IPS DF 4.7 (cell line): ENCODE results near the gene KIAA1755.

Source experiments
- DNase-seq: peaks from one replicate; pipeline ENCODE4 v3.0.0-alpha.2; 2013; ENCODE audit warnings: low spot score; ENCODE audit errors: extremely low read depth

The KIAA1755 gene

DNA sequence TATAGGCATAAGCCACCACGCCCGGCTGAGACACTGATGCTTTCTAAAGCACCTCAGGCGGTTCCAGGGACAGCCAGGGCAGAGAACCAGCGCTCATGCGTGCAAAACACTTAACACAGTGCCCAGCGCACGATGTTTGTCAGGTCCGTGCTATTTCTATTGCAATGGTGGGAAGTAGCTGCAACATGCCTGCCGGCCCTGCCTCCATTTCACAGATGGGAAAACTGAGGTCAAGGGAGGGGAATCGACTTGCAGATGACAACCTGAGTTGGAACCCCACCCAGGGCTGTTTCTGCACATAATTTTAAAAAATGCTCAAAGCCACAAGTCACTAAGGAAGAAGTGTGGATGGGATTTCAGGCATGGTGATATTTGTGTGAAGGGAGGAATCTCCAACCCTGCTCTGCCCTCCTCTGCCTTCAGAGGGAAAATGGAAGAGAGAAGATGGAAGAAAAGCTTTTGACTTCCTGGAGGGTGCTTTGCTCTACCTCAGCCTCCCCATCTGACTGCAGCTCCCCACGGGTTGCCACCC lies 39.9 kb downstream of the KIAA1755 start:
- no peak for DNase-seq

DNA sequence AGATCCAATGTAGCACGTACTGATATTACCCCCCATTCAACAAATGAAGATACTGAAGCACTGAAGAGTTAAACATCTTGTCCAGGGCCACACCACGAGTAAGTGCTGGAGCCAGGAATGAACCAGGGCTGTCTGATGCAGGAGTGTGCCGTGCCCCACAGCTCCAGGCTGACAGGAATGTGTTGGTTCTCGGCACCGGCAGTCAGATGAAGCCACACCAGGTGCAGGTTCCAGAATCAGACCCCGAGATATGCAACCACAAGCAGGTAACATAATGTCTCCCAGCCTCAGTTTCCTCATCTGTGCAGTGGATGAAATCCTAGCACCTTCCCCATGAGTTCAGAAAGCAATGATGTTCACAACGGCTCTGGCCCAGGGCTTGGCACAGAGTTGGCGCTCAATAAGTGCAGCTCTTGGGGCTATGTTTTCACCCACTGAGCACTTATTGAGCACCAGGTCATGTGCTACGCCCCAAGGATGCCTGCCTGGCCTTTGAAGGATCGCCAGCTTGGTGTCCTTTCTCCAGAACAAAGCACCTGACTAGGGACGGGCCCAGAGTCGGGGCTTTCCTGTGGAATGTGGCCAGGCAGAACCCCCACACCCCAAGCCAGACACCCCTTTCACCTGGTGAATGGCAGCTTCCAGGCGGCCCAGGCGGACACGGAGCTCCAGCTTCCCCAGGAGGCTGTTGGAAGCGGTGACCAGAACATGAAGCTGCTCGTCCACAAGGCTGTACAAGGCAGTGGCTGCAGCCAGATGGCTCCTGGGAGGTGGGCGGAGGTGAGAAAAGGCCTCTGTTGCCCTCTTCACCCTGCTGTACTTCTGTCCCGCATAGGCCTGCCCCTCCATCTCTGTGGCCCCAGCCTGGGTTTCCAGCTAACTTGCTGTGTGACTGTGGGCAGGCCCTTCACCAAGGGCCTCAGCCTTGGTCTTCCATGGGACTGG lies 41.3 kb downstream of the KIAA1755 start:
- no peak for DNase-seq

DNA sequence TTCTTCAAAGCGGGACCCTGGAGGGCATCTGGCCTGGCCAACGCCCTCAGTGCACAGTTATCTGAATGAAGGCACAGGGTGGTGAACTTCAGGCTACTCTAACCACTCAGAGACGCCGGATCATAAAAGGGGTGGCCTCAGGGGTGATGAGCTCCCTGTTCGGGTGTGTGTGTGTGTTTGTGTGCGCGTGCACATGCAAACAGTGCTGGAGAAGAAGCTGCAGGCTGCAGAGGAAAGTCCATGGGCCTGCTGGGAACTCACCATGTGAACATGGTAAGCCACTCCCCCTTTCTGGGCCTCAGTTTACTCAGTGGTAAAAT lies 42.0 kb downstream of the KIAA1755 start:
- no peak for DNase-seq

DNA sequence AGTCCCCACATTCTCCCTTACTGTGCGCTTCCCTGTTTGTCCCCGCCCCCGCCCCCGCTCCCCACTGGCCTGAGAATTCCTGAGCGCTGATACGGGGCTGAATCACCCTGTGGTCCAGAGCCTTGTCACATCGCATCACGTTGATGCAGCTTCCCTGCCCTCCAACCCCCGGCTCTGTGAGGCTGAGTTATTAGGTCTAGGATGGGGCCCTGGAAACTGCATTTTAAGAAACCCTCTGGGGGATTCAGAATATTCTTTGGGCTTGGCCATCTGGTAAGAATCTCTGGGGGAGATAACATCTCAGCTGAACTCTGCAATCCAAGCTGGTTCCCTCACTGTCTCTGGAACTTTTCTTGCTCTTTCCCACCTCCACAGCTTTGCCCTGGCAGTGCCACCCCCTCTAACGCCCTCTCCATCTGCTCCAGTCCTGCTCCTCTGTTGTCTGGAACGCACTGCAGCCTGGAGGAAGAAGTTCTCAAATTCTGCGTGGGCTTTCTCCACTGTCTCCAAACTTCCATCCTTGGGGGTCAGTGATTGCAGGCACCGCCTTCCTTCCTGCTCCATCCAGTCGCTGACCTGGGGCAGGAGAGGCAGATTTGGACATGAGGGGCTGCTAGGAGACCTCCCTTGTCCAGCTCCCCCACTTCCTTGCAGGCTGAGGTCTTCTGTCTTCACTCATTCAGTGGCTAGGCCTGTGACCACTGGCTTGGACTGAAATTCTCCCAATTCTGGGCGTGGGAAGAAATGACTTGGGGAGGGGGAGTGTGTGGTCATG lies 42.6 kb downstream of the KIAA1755 start:
- no peak for DNase-seq

DNA sequence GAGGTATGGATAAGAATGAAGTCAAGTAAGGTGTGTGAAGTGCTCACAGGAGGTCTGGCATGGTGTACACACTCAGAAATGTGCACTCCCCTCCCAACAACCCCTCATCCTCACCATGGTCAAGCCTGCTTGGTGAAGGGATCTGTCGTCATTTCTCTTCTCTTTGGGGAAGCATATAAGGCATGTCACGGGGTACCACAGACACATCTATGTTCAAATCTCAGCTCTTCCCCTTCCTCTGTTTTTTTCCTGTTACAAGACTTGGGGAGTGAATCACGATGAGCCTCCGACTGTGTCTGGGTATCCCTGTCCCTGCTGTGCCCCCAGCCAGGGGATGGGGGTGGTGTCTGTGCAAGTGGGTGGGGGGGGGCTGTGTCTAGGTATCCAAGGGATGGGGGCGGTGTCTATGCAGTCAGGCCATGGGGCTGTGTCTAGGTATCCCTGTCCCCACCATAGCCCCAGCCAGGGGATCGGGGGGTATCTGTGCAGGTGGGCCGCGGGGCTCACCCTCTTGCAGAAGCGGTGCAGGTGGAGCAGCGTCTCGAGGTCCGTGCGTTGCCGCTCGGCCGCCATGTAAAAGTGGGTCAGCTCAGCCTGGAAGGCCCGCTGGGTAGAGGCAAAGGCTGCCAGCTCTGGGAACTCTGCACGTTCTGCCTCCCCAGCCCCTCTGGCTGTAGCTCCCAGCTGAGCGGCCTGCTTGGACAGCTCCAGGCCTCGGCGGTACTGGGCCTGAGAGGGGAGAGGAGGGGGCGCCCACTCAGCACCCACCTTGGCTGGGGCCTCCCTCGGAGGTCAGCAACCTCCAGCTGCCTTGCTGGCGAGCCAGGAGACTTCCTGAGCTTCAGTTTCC lies 43.6 kb downstream of the KIAA1755 start:
- DNase-seq, result no peak

DNA sequence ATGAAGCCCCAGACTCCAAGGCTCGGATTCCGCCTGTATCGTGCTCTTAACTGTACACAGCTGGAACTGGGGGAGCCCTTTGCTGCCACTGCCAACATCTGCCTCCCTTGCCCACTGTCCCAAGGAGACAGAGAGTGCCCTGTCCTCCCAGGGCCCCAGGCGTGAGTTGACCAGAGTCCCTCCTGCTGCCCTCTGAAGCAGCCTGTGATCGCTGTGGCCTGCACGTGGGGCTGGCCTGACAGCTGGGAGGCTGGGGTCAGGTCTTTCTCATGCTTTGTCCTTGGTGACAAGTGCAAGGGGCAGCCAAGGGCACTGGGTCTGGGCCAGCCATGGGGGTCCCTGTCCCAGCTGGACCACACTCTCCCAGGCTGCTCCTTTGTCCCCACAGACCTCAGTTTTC lies 44.3 kb downstream of the KIAA1755 start:
- no peak for DNase-seq

DNA sequence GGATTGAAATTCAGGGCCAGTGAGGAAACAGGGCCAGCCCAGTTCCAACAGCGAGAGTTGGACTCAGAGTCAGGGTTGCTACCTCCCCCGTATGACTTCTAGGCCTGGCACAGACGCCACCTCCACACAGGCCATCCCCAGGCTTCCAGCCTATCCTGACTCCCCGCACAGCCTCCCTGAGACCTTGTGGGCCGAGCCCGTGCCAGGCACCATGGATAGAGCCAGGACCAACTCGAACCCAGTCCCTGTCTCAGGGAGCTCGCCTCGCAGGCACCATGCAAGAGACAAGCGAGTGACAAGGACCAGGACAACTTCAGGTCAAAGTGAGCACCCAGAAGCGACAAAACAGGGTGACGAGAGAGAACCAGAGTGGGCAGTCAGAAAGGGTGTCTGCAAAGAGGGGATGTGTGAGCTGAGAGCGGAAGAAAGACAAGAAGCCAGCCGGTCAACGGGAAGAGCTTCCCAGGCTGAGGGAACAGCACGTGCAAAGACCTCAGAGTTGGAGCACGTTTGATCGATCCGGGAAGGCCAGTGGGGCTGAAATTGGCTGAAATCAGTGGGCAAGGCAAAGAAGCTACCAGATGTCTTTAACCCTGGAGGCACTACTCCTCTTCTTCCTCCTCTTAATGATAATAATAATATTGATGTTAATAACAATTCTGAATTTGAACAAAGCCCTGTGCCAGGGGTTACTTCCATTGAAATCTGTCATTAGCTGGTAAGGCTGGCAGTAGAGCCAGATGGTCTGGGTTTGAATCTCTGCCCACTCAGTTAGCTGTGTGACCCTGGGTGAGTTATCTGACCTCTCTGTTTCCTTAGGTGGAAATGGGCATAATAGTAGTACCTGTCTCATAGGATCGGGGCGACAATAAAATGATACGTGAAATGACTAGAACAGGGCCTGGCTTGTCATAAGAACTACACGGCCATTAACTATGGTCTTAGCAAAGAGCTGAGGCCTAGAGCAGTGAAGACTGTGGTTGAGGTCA lies 45.0 kb downstream of the KIAA1755 start:
- no peak for DNase-seq

DNA sequence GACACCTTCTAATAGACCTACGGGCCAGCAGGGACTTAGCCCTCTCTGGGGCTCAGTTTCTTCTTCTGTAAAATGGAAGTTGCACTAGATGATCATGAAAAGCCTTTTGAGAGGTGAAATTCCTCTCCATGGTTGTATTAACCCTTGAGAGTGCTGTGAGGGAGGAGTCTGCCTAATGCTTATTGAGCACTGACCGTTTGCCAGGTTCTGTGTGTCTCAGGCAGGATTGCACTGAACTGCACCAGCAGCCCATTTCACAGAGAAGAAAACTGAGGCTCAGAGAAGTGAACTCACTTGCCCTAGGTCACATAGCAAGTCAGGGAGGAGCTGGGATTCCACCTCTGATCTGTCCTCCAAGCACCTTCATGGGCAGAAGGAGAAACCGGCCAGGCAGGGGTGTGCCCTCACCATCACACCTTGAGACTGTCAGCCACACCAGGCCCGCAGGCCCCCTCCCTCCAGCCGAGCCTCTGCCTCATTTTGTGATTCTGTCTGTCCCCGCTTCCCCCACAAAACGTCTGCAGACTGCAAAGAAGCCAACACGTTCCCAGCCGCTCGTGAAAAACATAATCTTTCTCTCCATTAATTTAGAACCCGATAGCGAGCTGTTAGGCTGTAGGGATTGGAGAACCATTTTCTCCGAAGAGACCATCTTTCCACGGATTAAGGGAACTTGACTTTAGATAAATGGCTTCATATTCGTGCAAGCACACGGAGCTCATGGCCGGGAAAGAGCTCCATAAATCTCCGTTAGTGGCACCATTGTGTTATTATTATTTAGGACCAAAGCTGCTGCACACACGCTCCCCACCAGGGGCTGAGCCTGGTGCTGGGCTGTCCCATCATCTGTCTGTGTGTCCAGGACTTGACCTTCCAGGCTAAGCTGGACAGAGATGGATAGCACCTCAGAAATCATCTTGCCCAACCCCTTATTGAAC lies 46.0 kb downstream of the KIAA1755 start:
- DNase-seq, result no peak

DNA sequence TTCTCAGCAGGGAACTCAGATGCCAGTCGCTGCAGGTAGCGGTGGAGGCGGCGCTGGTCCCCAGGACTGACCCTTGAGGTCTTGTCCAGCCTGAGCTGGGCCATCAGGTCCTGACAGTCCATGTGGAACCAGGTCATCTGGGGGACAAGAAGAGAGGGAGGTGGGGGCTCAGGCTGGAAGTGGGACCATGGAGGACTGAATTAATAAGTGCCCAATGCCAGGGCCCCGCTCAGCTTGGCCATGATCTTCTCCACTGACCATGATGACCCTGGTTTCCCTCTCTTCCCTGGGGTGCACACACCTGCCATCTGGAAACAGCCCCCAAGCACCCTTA lies 47.0 kb downstream of the KIAA1755 start:
- no peak for DNase-seq

DNA sequence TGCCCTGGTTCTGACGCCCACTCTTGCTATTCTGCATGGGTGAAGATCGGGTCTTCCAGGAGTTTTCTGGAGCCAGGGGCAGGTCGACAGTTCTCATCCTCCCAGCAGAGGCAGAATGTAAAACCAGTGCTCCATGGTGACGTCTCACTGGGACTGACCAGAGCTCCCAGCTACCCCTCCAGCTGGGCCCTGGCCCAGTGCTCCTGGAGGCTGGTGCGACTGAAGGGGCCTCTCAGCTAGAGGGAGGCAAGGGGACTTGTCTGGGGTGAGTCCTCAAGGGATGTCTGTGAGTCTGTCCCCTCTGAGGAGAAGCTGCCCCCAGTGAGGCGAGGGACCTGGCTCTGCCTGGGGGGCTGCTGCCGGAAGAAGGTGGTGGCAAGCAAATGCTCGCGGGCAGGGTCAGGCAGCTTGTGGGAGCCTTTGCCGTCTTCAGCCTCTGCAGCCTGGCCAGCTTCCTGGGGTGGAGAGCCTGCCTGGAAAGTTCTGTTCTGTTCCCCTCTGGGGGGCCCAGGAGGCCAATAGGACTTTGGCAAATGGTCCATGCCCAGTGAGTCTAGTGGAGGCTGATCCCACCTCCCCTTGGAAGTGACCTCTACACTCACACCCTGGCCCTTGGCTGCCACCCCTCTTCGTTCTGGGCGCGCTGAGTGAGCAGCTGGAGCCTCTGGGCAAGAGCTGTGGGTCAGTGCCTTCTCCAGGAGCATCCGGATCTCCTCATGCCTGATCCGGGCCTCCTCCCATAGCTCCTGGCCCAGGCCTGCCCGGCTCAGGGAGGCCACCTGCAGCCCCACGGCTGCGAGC lies 47.5 kb downstream of the KIAA1755 start:
- DNase-seq, result no peak

DNA sequence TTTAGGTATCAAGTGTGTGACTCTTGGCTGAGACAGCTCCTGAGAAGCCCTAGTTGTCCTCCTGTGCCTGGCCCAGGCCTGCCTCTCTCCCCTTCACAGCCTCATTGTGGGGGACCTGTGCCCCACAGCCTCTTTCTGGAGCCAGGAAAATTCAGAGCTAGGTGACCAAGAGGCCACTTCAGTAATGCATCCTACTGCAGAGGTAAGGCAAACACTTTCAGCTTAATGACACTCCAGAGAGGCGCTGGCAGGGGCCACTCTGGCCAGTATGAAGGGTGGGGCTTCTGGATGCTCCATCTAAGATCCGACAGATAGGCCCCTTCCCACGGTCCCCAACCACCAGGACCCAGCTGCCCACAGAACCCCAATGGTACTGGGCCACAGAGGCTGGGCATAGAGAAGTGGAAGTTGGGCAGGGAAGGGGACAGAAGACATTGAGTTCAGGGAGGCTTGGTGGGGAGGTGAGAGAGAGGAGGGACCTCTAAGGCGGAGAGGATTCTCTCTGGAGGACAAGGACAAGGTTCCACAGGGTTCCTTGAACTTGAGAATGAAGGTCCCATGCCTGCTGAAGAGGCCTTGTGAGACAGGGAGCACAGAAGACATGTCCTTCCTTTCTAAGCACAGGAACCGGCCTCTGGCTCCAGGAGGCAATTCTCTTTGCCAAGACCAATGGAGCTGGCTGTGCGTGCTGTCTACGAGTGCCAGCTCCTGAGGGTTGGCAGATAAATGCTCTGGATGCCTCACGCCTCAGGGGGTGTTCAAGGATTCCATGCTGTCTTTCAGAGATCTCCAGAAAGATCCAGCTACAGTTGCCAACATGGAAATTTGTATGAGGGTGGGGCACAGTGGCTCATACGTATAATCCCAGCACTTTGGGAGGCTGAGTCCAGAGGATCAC lies 49.1 kb downstream of the KIAA1755 start:
- no peak for DNase-seq

DNA sequence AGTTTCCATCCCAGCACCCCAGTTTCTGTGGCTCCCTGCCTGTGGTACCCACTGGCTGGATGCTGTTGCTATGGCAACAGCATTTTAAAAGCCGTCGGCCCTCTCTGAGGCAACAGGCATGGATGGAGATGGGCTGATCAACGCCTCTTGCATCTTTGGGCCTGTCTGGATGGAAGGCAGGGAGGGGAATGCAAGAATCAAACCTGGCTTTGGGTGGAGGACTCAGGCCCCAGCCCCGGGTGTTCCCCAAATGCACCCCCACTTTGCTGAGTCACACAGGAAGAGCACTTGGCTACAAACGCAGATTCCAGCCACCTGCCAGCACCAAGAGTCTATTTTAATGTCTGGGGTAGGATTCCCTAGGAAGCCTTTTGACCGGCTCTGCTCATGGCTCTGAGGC lies 49.8 kb downstream of the KIAA1755 start:
- DNase-seq, result no peak

DNA sequence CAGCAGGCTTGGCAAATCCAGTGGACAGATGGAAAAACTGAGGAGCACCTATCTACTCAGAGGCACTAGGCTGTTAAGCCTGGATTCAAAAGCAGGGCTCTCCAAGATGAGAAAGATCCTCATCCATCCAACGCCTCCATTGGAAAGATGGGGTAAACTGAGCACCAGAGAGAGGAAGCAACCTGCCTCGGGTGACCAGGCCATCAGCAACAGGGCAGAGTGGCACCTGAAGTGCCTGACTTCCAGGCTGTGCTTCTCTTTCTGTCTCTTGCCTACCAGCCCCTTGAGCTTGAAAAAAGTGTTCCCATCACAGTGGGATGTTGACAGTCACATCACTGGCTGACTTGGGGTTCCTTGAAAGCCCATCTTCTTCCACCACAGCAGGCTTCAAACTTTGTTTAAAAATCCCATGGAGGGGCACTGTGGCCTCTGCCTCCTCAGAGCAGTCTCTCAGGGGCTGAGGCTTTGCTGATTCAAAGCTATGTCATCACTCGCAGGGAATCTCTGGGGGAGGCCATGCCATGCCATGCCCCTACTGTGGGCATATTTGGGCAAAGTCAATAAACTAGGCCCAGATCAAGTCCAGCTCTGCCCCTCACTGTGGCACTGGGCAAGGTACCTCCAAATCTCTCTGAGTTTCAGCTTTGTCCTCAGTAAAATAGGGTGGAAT lies 50.7 kb downstream of the KIAA1755 start:
- no peak for DNase-seq

DNA sequence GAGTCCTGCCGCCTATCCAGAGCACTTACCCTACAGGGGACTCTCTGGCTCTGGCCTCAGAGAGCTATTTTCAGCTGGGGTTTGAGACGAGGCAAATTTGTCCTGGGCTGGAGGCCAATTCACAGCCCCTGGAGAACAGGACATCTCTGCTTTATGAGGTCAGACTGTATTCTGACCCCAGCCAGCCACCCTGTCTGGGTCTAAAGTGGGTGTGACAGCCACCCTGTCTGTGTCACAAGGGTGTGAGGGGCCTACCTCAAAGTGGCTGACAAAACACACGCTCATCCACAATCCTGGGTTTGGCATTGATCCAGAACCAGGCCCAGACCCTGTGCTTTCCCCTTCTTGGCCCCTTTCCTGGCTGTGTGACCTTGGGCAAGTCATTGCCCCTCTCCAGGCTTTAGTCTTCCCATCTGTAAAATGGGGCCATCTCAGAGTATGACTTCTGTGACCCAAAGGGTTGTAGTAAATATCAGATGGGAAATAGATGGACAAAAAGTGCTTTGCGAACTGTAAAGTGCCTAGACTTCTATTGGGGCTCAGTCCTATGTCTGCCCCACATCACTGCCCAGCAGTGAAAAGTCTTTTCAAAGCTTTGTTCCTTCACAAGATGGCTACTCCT lies 51.4 kb downstream of the KIAA1755 start:
- no peak for DNase-seq

DNA sequence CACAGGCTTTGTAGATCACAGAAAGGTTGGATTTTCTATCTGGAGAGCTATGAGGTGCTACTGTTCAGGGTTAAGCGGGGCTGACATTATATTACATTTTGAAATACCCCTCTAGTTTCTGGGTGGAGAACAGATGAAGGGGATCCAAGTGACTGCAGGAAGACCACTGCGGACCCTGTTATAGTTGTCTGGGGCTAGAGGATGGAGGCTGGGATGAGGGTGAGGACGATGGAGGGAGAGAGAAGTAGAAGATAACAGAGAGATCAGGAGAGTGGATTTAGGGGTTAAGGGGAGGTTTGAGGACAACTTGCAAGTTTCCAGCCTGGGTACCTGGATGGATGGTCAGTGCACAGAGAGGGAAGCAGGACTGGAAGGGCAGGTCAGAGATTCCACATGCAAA lies 52.0 kb downstream of the KIAA1755 start:
- no peak for DNase-seq

DNA sequence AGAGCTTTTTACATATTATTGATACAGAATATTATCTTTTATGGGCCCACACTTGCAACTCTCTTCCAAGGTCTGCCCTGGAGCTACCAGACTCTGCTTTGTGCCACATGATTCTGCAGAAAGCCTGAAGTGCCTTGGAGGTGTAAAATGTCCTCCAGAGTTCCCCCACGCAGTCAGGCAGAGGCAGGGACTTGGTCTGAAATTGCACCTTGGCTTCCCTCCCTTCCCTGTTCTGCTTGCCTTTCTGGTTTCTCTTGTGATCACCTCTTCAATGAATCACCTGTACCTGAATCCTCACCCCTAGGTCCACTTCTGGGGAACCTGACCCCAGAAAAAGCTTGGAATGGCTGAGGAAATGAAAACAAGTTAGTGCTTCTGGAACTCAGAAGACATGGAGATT lies 52.4 kb downstream of the KIAA1755 start:
- DNase-seq, result no peak

DNA sequence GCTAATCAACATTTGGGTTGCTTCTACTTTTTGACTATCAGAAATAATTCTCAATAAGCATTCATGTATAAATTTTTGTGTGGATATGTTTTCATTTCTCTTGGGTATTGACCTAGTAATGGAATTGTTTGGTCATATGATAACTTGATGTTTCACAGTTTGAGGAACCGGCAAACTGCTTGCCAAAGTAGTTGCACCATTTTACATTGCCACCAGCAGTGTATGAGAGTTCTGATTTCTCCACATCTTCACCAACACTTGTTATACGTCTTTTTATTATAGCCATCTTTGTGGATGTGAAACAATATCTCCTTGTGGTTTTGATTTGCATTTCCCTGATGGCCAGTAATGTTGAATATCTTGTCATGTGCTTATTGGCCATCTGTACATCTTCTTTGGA lies 52.9 kb downstream of the KIAA1755 start:
- no peak for DNase-seq
